Upper lobe of right lung (tissue), 1 donor: Measurements from ENCODE around the gene KCNMB1. TPM values are rescaled to one million over a fixed set of nuclear protein-coding genes. Genes with fewer than 3 reads are reported as not detected.
"Not testable (repeated sequence)": the region's sequence is repeated elsewhere in the genome, so short reads cannot be mapped to it uniquely, and the experiment has no call there.

Source experiments
- ATAC-seq: fragments of 200-7000 bp; cut with Tn5 transposase; one replicate; pipeline ENCODE4 v1.9.1; 2020; ENCODE audit warnings: mild to moderate bottlenecking, moderate library complexity
- DNase-seq: peaks from one replicate; pipeline ENCODE4 v3.0.0-alpha.2; 2020
- H3K27ac ChIP-seq: fragments of 200-600 bp; one replicate; pipeline ENCODE4 v1.8.0; 2022
- H3K27me3 ChIP-seq: fragments of 200-600 bp; one replicate; pipeline ENCODE4 v1.8.0; 2022; ENCODE audit warnings: mild to moderate bottlenecking
- H3K36me3 ChIP-seq: fragments of 200-600 bp; one replicate; pipeline ENCODE4 v1.8.0; 2022
- H3K4me1 ChIP-seq: fragments of 200-600 bp; one replicate; pipeline ENCODE4 v1.8.0; 2022
- H3K4me3 ChIP-seq: fragments of 200-600 bp; one replicate; pipeline ENCODE4 v1.8.0; 2022; ENCODE audit warnings: mild to moderate bottlenecking
- H3K9me3 ChIP-seq: fragments of 200-600 bp; one replicate; pipeline ENCODE4 v1.8.0; 2022
- intact Hi-C: fragments of 100-400 bp; cut with DNase I; formaldehyde crosslinking; loops from one replicate; pipeline ENCODE4 v1.11.0; 2022
- total RNA-seq: library from RNA; stranded (reverse); fragmentation: NEBNext Ultra II Directional; extraction: Animal tissue kit (Norgen Biotek cat#: 25700); gene quantifications from one replicate; pipeline ENCODE4 v1.2.1, GENCODE V29; 2021
- TF ChIP-seq, protein P1 (sequence below): fragments of 200-600 bp; IDR thresholded peaks from one replicate; pipeline ENCODE4 v1.8.0; 2022; ENCODE audit warnings: antibody characterized with exemption
- donor health status: DM: no; HTN: yes; CAD: no; lungs with severe emphysema.

The KCNMB1 gene
- total RNA-seq, 1 donor from 2014 or later, result 1.5 TPM

DNA sequence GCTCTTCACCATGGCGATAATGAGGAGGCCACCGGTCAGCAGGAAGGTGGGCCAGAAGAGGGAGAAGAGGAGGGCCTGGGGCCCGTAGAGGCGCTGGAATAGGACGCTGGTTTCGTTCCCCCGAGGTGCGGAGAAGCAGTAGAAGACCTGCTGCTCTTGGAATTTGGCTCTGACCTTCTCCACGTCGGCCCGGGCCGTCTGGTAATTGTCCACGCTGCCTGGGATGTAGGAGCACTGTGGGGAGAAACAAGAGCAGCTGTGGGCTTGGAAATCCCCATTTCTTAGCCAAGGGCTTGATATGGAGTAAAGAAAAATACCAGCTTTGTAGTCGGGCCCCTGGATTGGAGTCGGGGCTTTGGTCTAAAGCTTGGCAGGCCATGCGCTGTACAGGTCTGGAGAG lies 10.4 kb downstream of the KCNMB1 start:
- Histone ChIP-seq H3K4me1 (no peaks in the 10 kb centered on the region), H3K36me3 (no peaks in the 10 kb centered on the region), H3K9me3 (no peaks in the 10 kb centered on the region), H3K4me3 (no peak overlapping the region), H3K27me3 (no peaks in the 10 kb centered on the region), H3K27ac (no peak overlapping the region)
- intact Hi-C loops, result no loop called here
- ATAC-seq (no peak), DNase-seq (no peak)
- TF ChIP-seq, protein P1, sequence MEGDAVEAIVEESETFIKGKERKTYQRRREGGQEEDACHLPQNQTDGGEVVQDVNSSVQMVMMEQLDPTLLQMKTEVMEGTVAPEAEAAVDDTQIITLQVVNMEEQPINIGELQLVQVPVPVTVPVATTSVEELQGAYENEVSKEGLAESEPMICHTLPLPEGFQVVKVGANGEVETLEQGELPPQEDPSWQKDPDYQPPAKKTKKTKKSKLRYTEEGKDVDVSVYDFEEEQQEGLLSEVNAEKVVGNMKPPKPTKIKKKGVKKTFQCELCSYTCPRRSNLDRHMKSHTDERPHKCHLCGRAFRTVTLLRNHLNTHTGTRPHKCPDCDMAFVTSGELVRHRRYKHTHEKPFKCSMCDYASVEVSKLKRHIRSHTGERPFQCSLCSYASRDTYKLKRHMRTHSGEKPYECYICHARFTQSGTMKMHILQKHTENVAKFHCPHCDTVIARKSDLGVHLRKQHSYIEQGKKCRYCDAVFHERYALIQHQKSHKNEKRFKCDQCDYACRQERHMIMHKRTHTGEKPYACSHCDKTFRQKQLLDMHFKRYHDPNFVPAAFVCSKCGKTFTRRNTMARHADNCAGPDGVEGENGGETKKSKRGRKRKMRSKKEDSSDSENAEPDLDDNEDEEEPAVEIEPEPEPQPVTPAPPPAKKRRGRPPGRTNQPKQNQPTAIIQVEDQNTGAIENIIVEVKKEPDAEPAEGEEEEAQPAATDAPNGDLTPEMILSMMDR, result no peak

- no peak overlapping the region for H3K4me3 ChIP-seq
- H3K9me3 ChIP-seq, result no peaks in the 10 kb centered on the region
- H3K27me3 ChIP-seq, result no peaks in the 10 kb centered on the region
- intact Hi-C loops, result no loop called here
- H3K4me1 ChIP-seq, result no peaks in the 10 kb centered on the region
- ATAC-seq (no peak), DNase-seq (no peak)
- no peak overlapping the region for H3K27ac ChIP-seq
- H3K36me3 ChIP-seq, result no peaks in the 10 kb centered on the region
- TF ChIP-seq, protein P1, result no peak
These were observed 12.1 kb downstream of the KCNMB1 start for GRCh38 chr5:170377027-170377426.

- H3K36me3 ChIP-seq, H3K27ac ChIP-seq, H3K27me3 ChIP-seq, H3K9me3 ChIP-seq, intact Hi-C loops, DNase-seq, H3K4me1 ChIP-seq, H3K4me3 ChIP-seq, ATAC-seq: not testable (repeated sequence)
These were observed 12.6 kb downstream of the KCNMB1 start for GRCh38 chr5:170376526-170376925.

GRCh38 chr5:170375283-170375682 lies 13.9 kb downstream of the KCNMB1 start:
- Histone ChIP-seq H3K27ac (no peak overlapping the region), H3K9me3 (no peaks in the 10 kb centered on the region), H3K36me3 (no peaks in the 10 kb centered on the region), H3K27me3 (no peaks in the 10 kb centered on the region), H3K4me1 (no peaks in the 10 kb centered on the region), H3K4me3 (no peak overlapping the region)
- TF ChIP-seq, protein P1, result no peak
- ATAC-seq (no peak), DNase-seq (no peak)
- intact Hi-C loops, result no loop called here

DNA sequence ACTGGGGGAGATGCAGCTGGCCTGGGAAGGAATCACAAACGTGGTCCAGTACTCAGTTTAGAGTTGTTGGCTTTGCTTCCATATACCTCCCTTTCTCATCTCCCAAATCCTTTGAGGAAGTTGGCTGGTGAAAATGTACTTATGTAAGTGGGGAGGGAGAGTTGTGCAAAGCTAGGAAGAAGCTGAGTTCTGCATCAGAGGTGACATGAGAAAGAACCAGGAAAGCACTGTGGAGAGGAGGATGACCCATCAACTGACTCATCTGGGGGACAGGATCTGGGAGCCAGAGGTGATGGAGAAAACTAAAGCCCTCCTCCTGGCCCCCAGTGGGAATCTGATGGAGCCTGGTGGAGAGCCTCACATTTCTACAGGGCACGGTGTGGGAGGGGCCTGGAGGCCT lies 16.2 kb downstream of the KCNMB1 start:
- intact Hi-C loops, result no loop called here
- no peaks in the 10 kb centered on the region for H3K4me1 ChIP-seq
- TF ChIP-seq, protein P1, result no peak
- H3K4me3 ChIP-seq, result no peak overlapping the region
- no peak overlapping the region for H3K27ac ChIP-seq
- ATAC-seq (no peak), DNase-seq (no peak)
- H3K9me3 ChIP-seq, result no peaks in the 10 kb centered on the region
- no peaks in the 10 kb centered on the region for H3K36me3 ChIP-seq
- no peaks in the 10 kb centered on the region for H3K27me3 ChIP-seq

DNA sequence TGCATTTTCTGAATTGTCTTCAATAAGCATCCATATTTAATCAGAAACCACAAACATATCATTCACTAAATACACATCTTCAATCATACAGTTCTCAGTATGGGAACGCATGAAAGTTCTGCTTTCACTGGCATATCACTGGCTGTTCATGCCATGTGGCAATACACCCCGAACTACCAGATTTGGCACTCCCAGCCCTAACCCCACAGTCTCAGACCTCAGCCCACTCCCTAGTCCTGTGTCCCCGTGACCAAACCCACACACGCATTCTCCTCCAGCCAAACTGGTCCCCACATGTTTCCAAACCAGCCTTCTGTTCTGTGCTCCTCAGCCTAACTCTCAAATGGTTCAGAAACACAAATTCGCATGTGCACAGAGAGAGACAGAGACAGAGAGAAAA lies 20.6 kb downstream of the KCNMB1 start:
- ATAC-seq (peak; percentile 68), DNase-seq (no peak)
- Histone ChIP-seq H3K27ac (no peak overlapping the region), H3K4me1 (no peaks in the 10 kb centered on the region), H3K4me3 (no peak overlapping the region), H3K27me3 (no peaks in the 10 kb centered on the region), H3K36me3 (no peaks in the 10 kb centered on the region), H3K9me3 (no peaks in the 10 kb centered on the region)
- TF ChIP-seq, protein P1, result no peak
- intact Hi-C loops, result no loop called here
